ELR (cell line): ENCODE results near the gene HAPSTR1.
"Not testable (repeated sequence)": the region's sequence is repeated elsewhere in the genome, so short reads cannot be mapped to it uniquely, and the experiment has no call there.

Experiments used
- DNase-seq: peaks from one replicate; pipeline ENCODE4 v3.0.0-alpha.2; 2015; ENCODE audit warnings: low read depth

The HAPSTR1 gene, protein sequence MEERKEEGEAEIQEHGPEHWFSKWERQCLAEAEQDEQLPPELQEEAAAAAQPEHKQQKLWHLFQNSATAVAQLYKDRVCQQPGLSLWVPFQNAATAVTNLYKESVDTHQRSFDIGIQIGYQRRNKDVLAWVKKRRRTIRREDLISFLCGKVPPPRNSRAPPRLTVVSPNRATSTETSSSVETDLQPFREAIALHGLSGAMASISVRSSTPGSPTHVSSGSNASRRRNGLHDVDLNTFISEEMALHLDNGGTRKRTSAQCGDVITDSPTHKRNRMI

DNA sequence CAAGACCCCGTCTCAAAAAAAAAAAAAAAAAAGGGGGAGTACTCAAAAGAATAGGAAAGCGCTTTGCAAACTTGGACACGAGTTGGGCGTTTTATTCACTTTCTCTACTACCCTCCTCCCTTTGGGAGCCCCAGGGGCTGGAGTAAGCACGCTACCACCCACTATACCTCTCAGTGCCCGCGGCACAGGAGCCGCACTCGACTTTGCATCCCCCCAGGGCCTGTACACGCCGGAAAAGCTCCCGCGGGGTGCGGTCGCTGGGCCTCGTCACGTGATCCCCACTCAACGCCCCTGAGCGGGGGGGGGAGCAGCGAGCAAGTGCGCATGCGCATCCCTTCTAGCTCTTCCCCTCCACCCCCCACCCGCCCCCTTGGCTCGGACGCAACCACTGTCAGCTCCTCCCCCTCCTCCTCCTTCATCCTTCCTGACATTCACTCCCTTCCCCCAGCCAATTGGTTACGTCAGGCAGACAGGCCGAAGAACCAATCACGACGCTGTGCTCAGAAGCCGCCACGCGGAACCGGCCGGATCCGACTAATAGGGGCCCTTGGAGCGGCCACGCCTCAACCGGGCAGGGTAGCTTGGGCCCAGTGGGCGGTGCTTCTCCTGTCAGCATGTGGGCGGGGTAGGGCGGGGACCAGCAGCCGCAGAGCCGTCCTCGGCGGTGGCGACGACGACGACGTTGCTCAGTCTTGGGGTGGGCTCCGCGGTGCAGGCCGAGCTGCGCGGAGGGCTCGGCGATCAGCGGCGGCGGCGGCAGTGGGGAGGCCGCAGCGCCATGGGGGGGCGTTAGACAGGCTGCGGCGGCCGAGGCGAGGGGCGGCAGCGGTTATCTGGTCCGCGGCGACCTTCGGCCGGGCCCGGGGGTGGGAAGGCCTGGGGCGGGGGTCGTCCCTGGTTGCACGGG lies at the start of gene HAPSTR1:
Gene HAPSTR1 (plus strand): TSS at position 685 of the 907 bp plus-strand sequence. CDS start 401 bp downstream, outside the sequence.
- DNase-seq = peak; percentile 100

DNA sequence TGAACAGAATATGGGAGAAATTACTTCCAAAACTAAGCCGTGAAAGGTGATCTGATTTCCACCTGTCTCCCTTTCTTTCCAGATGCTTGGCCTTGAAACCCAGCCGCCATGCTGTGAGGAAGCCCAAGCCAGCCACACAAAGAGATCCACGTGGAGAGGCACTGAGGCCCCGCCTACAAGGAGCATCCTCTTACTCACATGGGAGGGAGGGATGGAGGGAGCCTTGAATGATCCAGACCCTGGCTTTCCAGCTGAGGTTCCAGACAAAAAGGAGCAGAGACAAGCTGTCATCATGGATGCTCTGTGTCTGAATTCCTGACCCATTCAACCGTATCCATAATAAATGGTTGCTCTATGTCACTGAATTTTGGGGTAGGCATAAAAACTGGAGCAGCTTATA lies 48.9 kb upstream of the HAPSTR1 start:
- DNase-seq = peak; percentile 26

DNA sequence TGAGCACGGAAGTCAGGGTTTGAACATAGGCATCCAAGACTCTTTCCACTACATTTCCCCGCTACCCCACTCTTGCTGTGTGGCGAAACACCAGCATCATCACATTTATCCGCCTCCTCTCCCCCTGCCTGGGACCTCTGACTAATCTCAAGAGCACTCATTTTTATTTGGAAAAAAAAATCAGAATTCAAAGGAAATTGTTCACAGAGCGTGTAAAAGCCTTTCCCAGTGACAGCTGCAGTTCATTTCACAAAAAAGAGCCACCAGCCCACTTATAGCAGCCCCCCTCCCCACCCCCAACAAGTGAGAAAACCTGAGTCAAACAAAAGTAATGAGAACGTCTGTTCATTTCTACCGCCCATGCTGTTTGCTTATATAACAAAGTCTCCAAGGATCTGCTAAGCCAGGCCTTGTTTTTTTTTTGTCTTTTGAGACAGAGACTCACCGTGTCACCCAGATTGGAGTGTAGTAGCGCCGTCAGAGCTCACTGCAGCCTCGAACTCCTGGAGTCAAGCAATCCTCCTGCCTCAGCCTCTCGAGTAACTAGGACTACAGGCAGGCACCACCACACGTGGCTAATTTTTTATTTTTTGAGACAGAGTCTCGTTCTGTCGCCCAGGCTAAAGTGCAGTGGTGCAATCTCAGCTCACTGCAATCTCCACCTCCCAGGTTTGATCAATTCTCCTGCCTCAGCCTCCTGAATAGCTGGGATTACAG lies 48.3 kb upstream of the HAPSTR1 start:
- peak; percentile 66 for DNase-seq

DNA sequence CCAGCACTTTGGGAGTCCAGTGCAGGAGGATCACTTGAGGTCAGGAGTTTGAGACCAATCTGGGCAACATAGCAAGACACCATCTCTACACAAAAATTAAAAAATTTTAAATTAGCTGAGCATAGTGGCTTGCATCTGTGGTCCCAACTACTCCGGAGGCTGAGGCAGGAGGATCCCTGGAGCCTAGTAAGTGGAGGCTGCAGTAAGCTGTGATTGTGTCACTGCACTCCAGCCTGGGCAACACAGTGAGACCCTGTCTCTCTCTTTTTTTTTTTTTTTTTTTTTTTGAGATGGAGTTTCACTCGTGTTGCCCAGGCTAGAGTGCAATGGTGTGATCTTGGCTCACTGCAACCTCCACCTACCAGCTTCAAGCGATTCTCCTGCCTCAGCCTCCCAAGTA lies 45.9 kb upstream of the HAPSTR1 start:
- DNase-seq = not testable (repeated sequence)

DNA sequence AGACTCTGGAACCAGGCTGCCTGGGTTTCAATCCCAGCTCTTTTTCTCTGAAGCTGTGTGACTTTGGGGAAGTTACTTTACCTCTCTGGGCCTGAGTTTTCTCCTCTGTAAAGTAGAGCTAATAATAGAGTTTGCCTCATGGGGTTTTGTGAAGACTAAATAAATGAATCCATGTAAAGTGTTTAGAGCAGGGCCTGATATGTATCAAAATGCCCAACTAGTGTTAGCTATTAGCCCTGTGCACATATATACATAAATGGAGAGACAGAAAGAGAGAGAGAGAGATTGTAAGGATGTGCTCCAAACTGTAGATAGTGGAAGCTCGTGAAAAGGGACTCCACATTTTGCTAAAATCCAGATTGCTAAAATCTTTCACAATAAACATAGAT lies 44.8 kb upstream of the HAPSTR1 start:
- no peak for DNase-seq

DNA sequence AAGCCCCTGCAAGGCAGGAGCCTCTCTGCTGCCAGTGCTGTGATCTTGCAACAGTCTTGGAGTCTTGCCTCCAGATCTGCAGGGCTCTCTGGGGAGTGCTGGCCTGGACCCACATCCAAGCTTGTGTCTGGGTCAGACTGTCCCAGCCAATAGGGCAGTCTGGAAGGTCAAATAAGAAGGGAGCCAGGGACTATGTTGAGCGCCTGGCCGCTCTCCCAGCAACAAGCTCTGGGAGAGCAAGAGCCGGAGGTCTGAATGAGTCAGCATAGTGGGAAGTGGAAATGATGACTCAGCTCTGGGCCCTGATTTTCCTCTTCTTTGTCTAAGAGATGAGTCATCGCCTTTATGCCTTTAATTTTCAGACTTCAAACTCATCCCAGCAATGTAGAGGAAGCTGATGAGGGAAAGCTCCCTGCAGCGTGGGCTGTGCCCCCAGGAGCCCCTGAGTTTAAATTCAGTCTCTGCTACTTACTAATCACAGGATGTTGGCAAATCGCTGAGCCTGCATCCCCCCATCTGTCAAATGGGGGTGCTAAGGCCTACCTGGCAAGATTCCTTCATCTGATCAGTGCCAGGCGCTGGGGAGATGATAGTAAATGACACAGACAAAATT lies 43.6 kb upstream of the HAPSTR1 start:
- DNase-seq = peak; percentile 100

DNA sequence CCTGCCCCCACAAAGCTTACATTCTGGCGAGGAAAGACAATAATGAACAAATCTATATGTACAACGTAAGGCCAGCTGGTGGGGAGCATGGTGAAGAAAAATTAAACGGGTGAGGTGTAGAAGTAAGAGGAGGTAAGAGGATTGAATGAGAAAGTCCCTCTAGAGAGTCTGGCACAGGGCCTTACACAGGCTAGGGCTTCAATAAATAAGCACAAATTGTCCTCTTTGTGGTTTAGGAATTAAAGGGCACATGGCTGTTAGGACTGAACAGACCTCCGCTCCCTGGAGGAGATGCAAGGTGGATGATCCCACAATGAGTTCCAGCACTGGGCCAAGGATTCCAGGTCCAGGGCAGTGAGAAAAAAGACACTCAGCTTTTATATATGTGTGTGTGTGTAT lies 43.1 kb upstream of the HAPSTR1 start:
- DNase-seq = no peak

DNA sequence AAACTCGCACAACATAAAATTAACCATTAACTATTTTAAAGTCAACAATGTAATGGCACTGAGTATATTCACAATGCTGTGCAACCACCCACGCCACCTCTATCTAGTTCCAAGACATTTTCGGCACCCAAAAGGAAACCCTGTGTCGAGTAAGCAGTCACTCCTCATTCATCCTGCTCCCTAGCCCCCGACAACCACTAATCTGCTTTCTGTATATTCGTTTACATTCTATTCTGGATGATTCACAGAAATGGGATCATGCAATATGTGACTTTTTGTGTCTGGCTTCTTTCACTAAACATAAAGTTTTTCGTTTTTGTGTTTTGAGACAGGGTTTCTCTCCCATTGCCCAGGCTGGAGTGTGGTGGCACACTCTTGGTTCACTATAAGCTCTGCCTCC lies 42.2 kb upstream of the HAPSTR1 start:
- DNase-seq = peak; percentile 90

DNA sequence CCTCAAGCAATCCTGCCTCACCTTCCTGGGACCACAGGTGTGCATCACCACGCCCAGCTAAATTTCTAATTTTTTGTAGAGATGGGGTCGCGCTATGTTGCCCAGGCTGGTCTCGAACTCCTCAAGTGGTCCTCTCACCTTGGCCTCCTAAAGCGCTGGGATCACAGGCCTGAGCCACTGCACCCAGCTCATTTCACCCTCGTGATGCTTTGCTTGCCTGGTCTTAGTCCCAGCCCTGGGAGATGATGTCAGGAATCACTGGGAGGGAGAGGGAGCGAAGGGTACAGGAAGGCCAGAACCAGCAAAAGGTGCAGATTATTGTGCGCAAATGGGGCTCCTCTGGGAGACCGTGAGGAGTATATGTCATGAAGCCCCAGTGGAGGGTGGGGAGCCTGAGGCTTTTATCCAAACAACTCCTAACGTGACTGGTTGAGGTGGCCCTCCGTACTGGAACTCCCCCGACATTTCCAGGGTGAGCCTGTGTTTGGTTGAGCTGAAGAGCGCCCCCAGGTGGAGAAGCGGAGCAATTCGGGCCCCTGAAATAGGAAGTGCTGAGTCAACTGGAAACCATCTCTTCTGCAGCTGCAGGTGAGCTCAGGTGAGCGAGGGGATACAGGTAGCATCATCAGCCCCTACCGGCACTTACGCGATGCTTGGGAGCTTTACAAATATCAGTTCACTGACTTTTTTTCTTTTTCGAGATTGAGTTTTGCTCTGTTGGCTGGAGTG lies 41.2 kb upstream of the HAPSTR1 start:
- peak; percentile 28 for DNase-seq

DNA sequence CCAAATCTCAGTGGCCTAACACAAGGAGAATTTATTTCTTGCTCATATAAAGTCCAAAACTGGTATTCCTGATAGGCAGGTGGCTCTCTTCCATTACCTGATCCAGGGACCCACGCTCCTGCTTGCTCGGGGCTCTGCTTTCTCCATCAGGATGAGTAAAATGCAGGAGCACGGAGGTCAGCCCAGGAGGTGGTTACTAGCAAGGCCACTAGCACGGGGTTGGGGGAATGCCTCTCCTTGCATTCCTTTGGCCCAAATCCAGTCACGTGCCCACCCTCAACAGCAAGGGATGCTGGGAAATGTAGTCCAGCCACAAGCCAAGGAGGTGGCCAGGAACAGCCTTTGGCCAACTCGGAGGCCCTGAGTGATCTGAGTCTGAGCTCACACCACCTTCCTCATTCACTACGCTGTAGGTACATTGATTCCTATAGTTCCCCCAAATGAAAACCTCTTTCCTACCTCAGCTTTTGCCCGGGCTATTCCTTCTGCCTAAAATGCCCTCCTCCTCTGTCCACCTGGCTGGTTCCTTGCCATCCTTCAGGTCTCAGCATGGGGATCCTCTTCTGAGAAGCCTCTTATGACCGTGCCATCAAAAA lies 38.3 kb upstream of the HAPSTR1 start:
- peak; percentile 89 for DNase-seq

DNA sequence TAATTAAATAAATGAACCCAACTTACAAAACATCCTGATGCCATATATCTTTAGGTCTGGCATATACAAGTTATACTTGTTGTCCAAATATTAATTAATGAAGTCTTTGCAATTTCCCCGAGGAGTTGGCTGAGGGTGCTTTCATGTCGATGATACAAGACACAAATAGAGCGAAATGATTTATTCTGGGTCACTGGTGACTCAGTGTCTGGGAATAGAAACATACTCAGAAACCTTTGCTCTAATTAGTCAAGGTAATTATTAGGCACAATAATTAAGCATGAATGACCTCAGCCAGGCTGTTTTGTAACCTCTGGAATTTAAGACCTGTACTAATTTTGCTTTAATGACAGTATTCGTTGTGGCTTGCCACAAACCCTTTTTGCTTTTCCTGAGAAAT lies 37.0 kb upstream of the HAPSTR1 start:
- peak; percentile 24 for DNase-seq

DNA sequence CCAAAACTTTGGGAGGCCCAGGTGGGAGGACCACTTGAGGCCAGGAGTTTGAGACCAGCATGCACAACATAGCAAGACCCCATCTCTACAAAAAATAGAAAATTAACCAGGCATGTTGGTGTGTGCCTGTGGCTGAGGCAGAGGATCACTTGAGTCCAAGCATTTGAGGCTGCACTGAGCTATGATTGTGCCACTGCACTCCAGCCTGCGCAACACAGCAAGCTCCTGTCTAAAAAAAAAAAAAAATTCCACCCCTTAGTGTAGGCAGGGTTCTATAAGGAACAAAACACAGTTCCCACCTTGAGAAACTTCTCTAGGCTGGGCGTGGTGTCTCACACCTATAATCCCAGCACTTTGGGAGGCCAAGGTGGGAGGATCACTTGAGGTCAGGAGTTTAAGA lies 36.3 kb upstream of the HAPSTR1 start:
- DNase-seq = no peak

DNA sequence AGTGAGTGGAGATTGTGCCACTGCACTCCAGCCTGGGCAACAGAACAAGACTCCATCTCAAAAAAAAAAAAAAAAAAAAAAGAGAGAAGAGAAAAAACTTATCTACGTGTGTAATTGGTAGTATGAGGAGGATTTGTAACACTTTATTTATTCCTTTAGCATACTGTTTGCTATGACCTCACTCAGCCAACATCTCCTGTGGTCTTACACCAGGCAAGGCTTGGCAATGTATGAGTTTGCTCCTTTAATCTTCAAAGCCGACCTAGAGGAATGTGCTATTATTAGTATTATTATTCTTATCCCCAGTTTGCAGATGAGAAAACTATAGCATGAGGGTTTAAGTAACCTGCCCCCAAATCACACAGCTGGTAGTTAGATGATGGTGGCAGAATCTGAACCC lies 35.8 kb upstream of the HAPSTR1 start:
- DNase-seq = peak; percentile 29

DNA sequence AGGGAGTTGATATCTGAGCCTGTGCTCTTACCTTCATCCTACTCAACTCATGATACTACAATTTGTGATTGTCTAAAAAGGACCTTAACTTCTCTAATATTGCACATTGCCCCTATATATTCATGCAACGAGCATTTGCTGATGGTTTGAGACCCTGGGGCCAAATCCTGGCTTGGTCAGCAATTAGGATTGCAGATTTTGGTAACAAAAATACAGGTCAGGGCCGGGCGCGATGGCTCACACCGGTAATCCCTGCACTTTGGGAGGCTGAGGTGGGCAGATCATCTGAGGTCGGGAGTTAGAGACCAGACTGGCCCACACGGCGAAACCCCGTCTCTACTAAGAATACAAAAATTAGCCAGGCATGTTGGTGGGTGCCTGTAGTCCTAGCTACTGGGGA lies 35.4 kb upstream of the HAPSTR1 start:
- DNase-seq = no peak

DNA sequence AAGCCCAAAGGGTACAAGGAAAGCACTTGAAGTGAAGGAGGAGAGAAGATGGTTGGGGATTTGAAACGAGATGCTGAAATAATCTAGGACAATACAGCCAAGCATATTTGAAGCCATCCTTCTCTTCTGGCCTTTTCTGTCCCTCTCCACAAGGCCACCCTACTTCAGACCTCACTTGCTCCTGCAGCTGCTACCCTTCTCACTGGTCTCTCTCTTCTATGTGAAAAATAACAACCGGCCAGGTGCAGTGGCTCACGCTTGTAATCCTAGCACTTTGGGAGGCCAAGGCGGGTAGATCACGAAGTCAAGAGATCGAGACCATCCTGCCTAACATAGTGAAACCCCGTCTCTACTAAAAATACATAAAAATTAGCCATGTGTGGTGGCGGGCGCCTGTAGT lies 33.2 kb upstream of the HAPSTR1 start:
- DNase-seq = no peak

DNA sequence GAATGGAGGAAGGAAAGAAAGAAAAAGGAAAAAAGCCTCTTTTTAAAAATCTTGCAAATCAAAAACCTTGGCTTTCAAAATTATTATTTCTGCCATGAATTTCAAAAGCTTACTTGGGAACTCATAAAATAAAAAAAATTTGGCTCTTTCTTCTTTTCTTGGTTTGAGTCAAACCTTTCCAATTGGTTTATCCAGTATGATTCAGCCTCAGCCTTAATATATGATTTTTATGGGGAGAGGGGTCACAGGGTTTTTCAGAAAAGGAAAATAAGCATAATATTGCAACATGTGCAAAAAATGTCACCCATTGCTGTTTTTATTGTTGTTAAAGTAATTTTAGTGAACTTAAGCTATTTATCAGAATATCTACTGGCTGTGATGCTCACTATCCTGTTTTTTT lies 31.2 kb upstream of the HAPSTR1 start:
- DNase-seq = no peak

DNA sequence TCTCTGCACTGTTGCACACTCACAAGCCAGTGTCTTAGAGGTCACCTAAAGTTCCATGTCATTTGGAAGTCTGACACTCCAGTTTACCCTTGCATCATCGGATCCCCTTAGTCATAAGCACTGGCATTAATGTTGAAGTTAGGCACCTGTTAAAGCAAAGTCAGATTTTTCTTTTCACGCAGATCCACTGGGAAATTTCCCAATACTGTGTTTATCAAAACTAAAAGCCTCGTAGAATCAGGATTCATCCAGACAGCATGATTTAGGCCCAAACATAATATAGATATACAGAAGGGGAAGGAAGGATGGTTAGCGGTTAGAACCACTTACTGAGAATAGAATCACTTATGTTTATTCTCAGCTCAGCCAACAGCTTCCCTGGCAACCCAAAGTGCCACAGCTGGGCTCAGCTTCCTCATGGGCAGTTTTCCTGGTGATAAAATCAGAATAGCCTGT lies 30.1 kb upstream of the HAPSTR1 start:
- DNase-seq = no peak

DNA sequence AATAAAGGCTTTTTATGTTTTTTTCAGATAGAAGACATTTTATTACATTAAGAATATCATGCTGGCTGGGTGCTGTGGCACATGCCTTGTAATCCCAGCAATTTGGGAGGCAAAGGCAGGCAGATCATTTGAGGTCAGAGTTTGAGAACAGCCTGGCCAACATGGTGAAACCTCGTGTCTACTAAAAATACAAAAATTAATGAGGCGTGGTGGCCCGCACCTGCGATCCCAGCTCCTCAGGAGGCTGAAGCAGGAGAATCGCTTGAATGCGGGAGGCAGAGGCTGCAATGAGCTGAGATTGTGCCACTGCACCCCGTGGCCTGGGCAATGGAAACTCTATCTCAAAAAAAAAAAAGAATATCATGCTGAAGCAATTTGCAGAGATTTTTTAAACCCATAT lies 29.1 kb upstream of the HAPSTR1 start:
- no peak for DNase-seq

DNA sequence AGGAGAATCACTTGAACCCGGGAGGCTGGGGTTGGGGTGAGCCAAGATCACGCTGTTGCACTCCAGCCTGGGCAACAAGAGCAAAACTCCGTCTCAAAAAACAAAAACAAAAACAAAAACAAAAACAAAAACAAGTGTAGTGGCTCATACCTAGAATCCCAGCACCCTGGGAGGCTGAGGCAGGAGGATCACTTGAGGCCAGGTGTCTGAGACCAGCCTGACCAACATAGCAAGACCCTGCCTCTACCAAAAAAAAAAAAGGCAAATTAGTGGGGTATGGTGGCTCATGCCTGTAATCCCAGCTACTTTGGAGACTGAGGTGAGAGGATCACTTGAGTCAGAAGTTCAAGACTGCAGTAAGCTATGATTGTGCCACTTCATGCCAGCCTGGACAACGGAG lies 26.4 kb upstream of the HAPSTR1 start:
- no peak for DNase-seq

DNA sequence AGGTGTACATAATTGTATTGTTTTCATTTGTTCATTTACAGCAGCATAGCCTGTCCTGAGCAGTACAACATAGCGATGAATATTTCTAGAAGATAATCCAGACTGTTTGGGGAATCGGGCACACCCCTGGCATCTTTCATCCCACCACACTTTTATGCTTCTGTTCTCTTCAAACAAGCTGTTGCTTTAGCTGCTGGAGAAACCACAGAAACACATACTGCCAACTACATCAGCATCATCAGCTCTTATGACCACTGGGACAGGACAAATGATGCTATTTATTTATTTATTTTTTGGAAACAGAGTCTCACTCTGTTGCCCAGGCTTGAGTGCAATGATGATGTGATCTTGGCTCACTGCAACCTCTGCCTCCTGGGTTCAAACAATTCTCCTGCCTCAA lies 22.6 kb upstream of the HAPSTR1 start:
- DNase-seq = peak; percentile 31

DNA sequence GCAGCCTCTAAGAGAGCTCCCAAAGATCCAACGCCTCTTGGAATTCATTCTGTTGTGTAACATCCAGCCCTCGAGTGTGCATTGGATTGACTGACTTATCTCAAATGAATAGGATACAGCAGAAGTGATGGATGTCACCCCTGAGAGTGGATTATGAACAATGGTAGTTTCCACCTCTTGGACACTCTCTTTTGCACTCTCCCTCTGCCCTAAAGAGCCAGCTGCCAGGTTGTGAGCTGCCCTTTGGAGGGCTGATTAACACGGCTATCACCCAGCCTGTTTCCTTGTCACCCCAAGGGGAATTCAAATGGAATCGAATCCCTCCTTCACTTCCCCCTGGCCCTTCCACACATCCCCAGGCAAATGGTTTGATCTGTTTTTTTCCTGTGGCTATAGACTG lies 21.2 kb upstream of the HAPSTR1 start:
- no peak for DNase-seq
